ENCODE measurements around the gene GSTA5.
"Not testable (repeated sequence)": the region's sequence is repeated elsewhere in the genome, so short reads cannot be mapped to it uniquely, and the experiment has no call there.

The GSTA5 gene

DNA sequence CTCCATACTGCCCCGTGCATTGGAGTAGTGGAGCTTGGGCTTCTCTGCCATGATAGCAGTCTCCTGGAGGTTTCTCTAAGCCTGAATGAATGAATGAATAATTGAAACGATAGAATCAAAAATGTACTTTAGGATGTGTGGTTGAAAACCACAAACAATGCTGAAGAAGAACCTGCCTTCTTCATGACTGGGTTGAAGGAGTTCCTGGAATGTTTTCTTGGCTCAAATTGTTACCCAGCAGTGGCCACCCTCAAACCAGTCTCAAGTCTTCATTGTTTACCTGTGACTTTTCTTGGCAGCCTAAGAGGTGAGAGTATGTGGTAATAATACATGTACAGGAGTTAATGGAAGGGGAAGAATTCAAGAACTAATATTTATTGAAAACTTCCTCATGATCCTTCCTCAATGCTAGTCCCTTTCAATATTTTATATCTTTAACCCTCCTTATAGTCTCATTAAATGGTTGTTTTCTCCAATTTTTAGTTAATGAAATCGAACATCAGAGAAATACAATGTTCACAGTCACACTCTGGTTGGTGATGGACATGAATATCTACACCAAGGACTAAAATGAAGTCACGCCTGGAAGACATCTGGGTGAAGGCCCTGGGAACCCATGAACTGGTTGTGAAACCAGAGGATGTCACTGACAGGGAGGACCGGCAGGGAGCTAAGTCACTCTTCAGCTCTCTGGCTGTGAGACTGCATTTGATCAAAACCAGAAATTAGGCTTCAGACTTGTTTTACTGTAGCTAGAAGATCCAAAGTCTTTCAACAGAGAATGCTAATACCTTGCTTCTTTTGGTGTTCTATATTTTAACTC lies at the start of gene GSTA5:
GSTA5 (minus strand) TSS at position 51 of the 823 bp plus-strand sequence.
- no peak for ATAC-seq

DNA sequence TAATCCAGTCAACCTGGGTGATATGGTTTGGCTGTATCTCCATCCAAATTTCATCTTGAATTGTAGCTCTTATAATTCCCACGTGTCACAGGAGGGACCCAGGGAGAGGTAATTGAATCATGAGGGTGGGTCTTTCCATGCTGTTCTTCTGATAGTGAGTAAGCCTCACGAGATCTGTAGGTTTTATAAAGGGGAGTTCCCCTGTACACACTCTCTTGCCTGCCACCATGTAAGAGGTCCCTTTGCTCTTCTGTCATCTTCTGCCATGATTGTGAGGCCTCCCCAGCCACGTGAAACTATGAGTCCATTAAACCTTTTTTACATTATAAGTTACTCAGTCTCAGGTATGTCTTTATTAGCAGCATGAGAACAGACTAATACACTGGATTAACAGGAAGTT lies 49.4 kb upstream of the GSTA5 start:
- peak in 1 of 2 donors; percentile 13 for ATAC-seq

- ATAC-seq, result peak in 1 of 2 donors; percentile 27
Measured at GRCh38 chr6:52887910-52888524, 47.4 kb upstream of the GSTA5 start.

- peak; percentile 94 to 95 for ATAC-seq
Measured at GRCh38 chr6:52881996-52882841, 41.6 kb upstream of the GSTA5 start.

DNA sequence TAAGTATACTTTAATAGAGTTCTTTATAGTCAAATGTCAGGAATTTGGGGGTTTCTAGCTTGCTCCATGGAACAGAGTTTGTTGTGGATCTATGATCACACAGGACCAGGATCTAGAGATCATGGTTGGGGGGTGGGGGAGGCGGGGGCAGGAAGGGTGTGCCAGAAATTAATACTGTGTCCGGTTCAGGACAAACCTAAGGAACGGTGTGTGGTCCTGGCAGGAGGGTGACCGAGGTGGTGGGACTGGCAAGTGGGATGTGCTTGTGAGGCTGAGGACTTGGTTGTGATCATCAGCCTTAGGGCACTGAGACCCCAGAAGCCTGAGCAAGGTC lies 41.0 kb upstream of the GSTA5 start:
- ATAC-seq, result no peak

DNA sequence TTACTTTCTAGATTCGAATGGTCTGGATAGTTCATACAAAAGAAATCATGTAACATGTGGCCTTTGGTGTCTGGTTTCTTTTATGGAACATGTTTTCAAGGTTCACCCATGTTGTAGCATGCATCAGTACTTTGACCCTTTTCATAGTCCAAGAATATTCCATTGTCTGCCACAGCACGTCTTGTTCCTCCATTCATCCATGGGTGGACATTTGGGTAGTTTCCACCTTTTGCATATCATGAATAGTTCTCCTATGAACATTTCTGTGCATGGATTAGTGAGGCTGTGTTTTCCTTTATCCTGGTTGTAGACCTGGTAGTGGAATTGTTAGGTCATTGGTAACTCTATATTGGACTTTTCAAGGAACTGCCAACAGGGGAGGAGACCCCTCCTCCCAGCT lies 37.2 kb upstream of the GSTA5 start:
- ATAC-seq, result no peak

GRCh38 chr6:52877168-52877567 lies 36.6 kb upstream of the GSTA5 start:
- peak; percentile 76 to 78 for ATAC-seq

GRCh38 chr6:52876056-52876787 lies 35.6 kb upstream of the GSTA5 start:
- no peak for ATAC-seq

DNA sequence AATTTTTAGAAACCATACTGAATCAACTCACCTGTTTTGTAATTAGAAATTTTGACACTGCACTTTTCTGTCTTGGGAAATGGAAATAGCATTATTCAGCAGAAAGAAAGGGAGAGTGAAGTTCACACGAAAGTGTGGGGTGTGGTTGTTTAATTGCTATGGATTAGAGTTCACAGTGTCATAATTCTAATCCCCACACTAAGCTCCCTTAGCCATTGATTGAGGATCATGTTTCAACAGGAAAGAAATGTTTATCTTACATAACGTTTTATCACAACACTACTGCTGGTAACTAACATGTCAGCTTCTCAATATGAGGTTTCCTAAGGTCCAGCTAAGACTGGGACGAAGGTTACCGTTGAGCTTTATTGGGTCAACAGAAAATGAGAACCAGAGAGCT lies 31.4 kb upstream of the GSTA5 start:
- no peak for ATAC-seq

GRCh38 chr6:52871621-52872020 lies 31.0 kb upstream of the GSTA5 start:
- ATAC-seq, result no peak

DNA sequence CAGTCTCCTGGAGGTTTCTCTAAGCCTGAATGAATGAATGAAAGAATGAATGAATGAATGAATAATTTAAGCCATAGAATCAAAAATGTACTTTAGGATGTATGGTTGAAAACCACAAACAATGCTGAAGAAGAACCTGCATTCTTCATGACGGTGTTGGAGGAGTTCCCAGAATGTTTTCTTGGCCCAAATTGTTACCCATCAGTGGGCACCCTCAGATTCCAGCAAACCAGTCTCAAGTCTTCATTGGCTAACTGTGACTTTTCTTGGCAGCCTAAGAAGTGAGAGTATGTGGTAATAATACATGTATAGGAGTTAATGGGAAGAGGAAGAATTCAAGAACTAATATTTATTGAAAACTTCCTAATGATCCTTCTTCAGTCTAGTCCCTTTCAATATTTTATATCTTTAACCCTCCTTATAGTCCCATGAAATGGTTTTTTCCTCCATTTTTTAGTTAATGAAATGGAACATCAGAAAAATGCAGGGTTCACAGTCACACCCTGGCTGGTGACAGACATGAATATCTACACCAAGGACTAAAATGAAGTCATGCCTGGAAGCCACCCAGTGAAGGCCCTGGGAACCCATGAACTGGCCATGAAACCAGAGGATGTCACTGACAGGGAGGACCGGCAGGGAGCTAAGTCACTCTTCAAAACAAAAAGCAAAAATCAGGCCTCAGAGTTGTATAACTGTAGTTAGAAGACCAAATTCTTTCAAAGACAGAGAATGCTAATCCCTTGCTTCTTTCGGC lies 29.9 kb upstream of the GSTA5 start:
- ATAC-seq, result not testable (repeated sequence)

GRCh38 chr6:52868899-52869298 lies 28.3 kb upstream of the GSTA5 start:
- not testable (repeated sequence) for ATAC-seq

DNA sequence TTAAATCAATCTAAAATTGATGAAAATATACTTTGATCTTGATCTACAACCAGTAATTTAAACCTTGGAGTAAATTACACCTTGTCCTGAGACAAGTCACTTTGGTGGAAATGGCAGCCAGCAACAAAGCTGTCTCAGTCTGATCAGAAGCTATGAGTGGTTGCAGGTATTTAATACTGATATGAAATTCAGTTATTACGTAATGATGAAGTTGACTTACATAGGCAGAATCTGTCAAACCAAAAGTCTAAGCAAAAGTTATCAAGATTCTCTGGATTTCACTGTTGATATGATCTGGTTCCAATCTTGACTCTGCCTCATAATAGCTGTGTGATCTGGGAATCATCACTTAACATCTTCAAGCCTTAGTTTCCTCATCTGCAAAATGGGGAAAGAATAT lies 27.6 kb upstream of the GSTA5 start:
- no peak for ATAC-seq

DNA sequence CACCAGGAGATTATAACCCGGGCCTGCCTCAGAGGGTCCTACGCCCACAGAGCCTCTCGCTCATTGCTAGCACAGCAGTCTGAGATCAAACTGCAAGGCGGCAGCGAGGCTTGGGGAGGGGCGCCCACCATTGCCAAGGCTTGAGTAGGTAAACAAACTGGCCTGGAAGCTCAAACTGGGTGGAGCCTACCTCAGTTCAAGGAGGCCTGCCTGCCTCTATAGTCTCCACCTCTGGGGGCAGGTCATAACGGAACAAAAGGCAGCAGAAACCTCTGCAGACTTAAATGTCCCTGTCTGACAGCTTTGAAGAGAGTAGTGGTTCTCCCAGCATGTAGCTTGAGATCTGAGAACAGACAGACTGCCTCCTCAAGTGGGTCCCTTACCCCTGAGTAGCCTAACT lies 20.5 kb upstream of the GSTA5 start:
- ATAC-seq, result not testable (repeated sequence)

DNA sequence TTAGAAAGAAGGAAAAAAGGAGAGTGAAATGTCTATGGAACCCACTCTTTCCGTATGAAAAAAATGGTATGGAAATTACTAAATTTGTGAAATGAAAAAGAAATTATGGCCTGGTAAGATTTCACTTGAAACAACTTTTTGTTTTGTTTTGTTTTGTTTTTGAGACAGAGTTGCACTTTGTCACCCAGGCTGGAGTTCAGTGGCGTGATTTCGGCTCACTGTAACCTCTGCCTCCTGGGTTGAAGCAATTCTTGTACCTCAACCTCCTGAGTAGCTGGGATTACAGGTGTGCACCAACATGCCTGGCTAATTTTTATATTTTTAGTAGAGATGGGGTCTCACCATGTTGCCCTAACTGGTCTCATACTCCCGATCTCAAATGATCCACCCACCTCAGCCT lies 17.8 kb upstream of the GSTA5 start:
- no peak for ATAC-seq

DNA sequence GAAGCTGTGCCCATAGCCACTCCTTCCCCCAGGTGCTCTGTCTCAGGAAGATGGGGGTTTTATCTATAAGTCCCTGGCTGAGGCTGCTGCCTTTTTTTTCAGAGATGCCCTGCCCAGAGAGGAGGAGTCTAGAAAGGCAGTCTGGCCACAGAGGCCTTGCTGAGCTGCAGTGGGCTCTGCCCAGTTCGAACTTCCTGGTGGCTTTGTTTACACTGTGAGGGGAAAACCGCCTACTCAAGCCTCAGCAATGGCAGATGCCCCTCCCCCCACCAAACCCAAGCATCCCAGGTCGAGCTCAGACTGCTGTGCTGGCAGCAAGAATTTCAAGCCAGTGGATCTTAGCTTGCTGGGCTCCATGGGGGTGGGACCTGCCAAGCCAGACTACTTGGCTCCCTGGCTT lies 15.5 kb upstream of the GSTA5 start:
- ATAC-seq, result not testable (repeated sequence)

- ATAC-seq, result no peak
Measured at GRCh38 chr6:52849137-52849536, 8.5 kb upstream of the GSTA5 start.

GRCh38 chr6:52846002-52846401 lies 5.4 kb upstream of the GSTA5 start:
- ATAC-seq, result no peak

DNA sequence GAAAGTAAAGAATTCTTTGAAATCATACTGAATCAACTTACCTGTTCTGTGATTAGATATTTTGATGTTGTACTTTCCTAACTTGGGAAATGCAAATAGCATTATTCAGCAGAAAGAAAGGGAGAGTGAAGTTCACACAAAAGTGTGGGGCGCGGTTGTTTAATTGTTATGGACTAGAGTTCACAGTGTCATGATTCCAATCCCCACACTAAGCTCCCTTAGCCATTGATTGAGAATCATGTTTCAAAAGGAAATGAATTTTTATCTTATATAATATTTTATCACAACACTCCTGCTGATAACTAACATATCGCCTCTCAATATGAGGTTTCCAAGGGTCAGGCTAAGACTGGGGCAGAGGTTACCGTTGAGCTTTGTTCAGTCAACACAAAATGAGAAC lies 3.0 kb upstream of the GSTA5 start:
- ATAC-seq, result no peak

DNA sequence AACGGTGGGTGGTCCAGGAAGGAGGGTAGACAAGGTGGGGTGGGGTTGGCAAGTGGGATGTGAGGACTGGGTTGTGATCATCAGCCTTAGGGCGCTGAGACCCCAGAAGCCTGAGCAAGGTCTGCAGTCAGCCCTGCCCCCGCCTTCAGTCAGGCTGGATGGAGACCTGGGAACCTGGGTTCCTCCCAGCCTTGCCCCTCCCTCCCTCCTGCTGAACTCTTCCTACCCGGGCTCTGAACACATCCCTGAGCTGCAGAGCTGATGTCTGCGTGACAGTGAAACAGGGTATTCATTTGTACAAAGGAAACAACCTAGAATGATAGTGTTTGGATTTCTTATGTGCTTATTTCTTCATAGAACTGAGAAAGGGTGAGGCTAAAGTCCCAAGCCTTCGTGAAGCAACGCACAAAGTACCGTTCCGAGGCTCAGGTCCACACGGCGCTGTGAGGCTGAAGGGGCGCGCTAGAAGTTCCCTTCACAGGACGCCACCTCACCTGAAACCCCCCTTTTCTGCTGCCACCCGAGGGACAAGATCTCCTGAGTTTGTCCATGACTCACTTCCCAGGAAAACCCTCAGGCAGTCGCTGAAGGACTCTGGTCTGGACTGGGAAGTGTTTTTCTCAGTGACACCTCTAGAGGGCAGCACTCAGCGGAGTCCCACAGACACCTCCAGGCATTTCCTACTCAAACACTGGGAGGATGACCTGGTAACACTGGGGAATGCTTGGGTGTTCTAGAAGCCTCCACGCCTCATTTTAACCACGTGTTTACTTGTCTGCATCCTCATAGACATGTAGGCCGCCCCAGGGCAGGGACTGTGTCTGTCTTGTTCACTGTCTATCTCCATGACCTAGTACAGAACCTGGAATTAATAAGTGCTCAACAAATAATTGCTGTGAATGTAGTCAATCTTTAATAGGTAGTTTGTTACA lies 1.2 kb downstream of the GSTA5 start:
- peak in 1 of 2 donors; percentile 27 for ATAC-seq

- no peak for ATAC-seq
Measured at GRCh38 chr6:52834481-52834880, 6.1 kb downstream of the GSTA5 start.
